ENCODE measurements around the gene ARL17B. TPM values are rescaled to one million over a fixed set of nuclear protein-coding genes. Genes with fewer than 3 reads are reported as not detected.
"Not testable (repeated sequence)": the region's sequence is repeated elsewhere in the genome, so short reads cannot be mapped to it uniquely, and the experiment has no call there.

ARL17B gene
- total RNA-seq, 1 experiment from 2014 or later, result 20.9 TPM

DNA sequence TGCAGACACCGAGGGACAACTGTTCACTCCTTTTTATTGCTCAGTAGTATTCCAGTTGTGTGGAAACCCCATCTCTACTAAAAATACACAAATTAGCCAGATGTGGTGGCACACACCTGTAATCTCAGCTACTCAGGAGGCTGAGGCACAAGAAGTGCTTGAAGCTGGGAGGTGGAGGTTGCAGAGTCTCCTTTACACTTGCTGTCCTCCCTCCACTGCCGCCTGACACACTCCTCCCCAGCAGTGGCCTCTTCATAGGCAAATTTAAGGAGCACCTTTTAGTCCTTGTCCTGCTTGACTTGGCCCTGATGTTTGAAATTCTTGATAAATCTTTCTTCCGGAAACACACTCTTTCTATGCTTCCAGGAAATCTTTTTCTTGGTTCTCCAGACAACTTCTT, 112.4 kb downstream of the ARL17B start:
- H3K27ac ChIP-seq (ENCODE audit: low read depth, low read length); H4K20me1 ChIP-seq (ENCODE audit: insufficient read depth); POLR2A ChIA-PET; H3K27me3 ChIP-seq (ENCODE audit: insufficient read depth, low read length); intact Hi-C loops (cut with micrococcal nuclease); DNase-seq (ENCODE audit: low read depth, low spot score); H3K9me3 ChIP-seq (ENCODE audit: control insufficient read depth in 1 of 2, insufficient read depth in 1 of 2, low read depth in 1 of 2, low read length in 2 of 2); H3K36me3 ChIP-seq (ENCODE audit: control insufficient read depth in 1 of 2, insufficient read depth in 2 of 2, low read length in 2 of 2); H3K9ac ChIP-seq (ENCODE audit: low read length); H3K4me3 ChIP-seq (replicated peaks in 1 of 2; ENCODE audit: low read depth in 1 of 2, low read length in 2 of 2); H3K79me2 ChIP-seq (ENCODE audit: insufficient read depth, low read length); H2AFZ ChIP-seq (ENCODE audit: low read depth, low read length, poor library complexity, severe bottlenecking); H3K9me2 ChIP-seq (ENCODE audit: insufficient read depth); CTCF ChIA-PET; H3K4me2 ChIP-seq (ENCODE audit: low read length); RAD21 ChIA-PET (ENCODE audit: low non-redundant PET in 1 of 2, low total read pairs in 2 of 2, uncharacterized antibody in 2 of 2, unreplicated experiment in 2 of 2); H3K4me1 ChIP-seq (ENCODE audit: control insufficient read depth in 1 of 2, insufficient read depth in 2 of 2, low read length in 2 of 2); BruUV-seq (replicated peaks); ATAC-seq: not testable (repeated sequence)

DNA sequence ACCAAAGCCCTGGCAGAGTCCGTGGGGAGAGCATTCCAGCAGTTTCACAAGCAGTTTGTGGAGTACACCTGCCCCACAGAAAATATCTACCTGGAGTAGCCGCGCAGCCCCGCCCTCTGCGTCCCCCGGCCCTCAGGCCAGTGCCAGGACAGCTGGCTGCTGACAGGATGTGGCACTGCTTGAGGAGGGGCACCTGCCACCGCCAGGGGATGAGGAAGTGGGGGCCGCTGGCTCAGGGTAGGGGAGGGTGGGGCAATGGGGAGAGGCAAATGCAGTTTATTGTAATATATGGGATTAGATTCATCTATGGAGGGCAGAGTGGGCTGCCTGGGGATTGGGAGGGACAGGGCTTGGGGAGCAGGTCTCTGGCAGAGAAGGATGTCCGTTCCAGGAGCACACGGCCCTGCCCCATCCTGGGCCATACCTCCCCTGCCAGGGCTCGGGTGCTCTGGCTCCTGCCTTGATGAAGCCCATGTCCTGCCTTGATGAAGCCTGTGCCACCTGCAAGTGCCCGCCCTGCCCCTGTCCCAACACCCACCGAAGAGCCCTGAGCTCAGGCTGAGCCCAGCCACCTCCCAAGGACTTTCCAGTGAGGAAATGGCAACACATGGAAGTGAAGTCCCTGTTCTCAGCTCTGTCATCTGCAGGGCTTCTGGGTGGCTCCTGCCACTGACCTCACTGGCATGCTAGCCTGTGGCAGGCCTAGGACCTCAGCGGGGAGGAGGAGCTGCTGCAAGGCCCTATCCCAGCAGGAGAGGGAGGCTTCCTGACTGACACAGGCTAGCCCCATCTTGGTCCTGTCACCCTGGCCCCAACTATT, 116.4 kb downstream of the ARL17B start:
- H2AFZ ChIP-seq (ENCODE audit: low read depth, low read length, poor library complexity, severe bottlenecking); H3K4me1 ChIP-seq (ENCODE audit: control insufficient read depth in 1 of 2, insufficient read depth in 2 of 2, low read length in 2 of 2); CTCF ChIA-PET; H3K4me3 ChIP-seq (replicated peaks in 1 of 2; ENCODE audit: low read depth in 1 of 2, low read length in 2 of 2); H3K79me2 ChIP-seq (ENCODE audit: insufficient read depth, low read length); H3K9me2 ChIP-seq (ENCODE audit: insufficient read depth); H3K36me3 ChIP-seq (ENCODE audit: control insufficient read depth in 1 of 2, insufficient read depth in 2 of 2, low read length in 2 of 2); H3K27me3 ChIP-seq (ENCODE audit: insufficient read depth, low read length); H3K9me3 ChIP-seq (ENCODE audit: control insufficient read depth in 1 of 2, insufficient read depth in 1 of 2, low read depth in 1 of 2, low read length in 2 of 2); H4K20me1 ChIP-seq (ENCODE audit: insufficient read depth); POLR2A ChIA-PET; H3K4me2 ChIP-seq (ENCODE audit: low read length); H3K9ac ChIP-seq (ENCODE audit: low read length); H3K27ac ChIP-seq (ENCODE audit: low read depth, low read length); intact Hi-C loops (cut with micrococcal nuclease); RAD21 ChIA-PET (ENCODE audit: low non-redundant PET in 1 of 2, low total read pairs in 2 of 2, uncharacterized antibody in 2 of 2, unreplicated experiment in 2 of 2); BruUV-seq (replicated peaks): not testable (repeated sequence)
- peak; percentile 10 for DNase-seq (ENCODE audit: low read depth, low spot score)
- peak; percentile 95 for ATAC-seq

DNA sequence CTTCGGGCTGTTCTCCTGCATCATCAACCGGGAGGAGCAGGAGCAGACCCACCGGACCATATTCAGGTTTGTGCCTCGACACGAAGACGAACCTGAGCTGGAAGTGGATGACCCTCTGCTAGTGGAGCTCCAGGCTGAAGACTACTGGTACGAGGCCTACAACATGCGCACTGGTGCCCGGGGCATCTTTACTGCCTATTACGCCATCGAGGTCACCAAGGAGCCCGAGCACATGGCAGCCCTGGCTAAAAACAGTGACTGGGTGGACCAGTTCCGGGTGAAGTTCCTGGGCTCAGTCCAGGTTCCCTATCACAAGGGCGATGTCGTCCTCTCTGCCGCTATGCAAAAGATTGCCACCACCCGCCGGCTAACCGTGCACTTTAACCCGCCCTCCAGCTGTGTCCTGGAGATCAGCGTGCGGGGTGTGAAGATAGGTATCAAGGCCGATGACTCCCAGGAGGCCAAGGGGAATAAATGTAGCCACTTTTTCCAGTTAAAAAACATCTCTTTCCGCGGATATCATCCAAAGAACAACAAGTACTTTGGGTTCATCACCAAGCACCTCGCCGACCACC, 117.1 kb downstream of the ARL17B start:
- intact Hi-C loops (cut with micrococcal nuclease), result not testable (repeated sequence)

DNA sequence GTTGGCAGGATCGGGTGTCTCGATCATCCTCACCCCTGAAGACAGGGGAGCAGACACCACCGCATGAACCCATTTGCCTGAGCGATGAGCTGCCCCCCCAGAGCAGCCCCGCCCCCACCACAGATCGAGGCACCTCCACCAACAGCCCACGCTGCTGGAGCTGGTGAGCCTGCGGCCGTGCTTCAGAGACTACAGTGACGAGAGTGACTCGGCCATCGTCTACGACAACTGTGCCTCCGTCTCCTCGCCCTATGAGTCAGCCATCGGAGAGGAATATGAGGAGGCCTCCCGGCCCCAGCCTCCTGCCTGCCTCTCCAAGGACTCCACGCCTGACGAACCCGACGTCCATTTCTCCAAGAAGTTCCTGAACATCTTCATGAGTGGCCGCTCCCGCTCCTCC, 117.6 kb downstream of the ARL17B start:
- H3K9ac ChIP-seq (ENCODE audit: low read length); POLR2A ChIA-PET; H3K36me3 ChIP-seq (ENCODE audit: control insufficient read depth in 1 of 2, insufficient read depth in 2 of 2, low read length in 2 of 2); H2AFZ ChIP-seq (ENCODE audit: low read depth, low read length, poor library complexity, severe bottlenecking); H3K27ac ChIP-seq (ENCODE audit: low read depth, low read length); CTCF ChIA-PET; DNase-seq (ENCODE audit: low read depth, low spot score); H3K9me2 ChIP-seq (ENCODE audit: insufficient read depth); H4K20me1 ChIP-seq (ENCODE audit: insufficient read depth); H3K4me1 ChIP-seq (ENCODE audit: control insufficient read depth in 1 of 2, insufficient read depth in 2 of 2, low read length in 2 of 2); H3K9me3 ChIP-seq (ENCODE audit: control insufficient read depth in 1 of 2, insufficient read depth in 1 of 2, low read depth in 1 of 2, low read length in 2 of 2); H3K4me2 ChIP-seq (ENCODE audit: low read length); H3K79me2 ChIP-seq (ENCODE audit: insufficient read depth, low read length); RAD21 ChIA-PET (ENCODE audit: low non-redundant PET in 1 of 2, low total read pairs in 2 of 2, uncharacterized antibody in 2 of 2, unreplicated experiment in 2 of 2); H3K4me3 ChIP-seq (replicated peaks in 1 of 2; ENCODE audit: low read depth in 1 of 2, low read length in 2 of 2); BruUV-seq (replicated peaks); H3K27me3 ChIP-seq (ENCODE audit: insufficient read depth, low read length); intact Hi-C loops (cut with micrococcal nuclease): not testable (repeated sequence)
- 0 out of 2 replicates have a peak, but pooled peaks have one; percentile 24 for ATAC-seq

More for the DNA sequence above, 117.1 kb downstream of the ARL17B start:
- H3K4me2 ChIP-seq (ENCODE audit: low read length); H4K20me1 ChIP-seq (ENCODE audit: insufficient read depth); H3K27ac ChIP-seq (ENCODE audit: low read depth, low read length); DNase-seq (ENCODE audit: low read depth, low spot score); H3K9me3 ChIP-seq (ENCODE audit: control insufficient read depth in 1 of 2, insufficient read depth in 1 of 2, low read depth in 1 of 2, low read length in 2 of 2); POLR2A ChIA-PET; H3K27me3 ChIP-seq (ENCODE audit: insufficient read depth, low read length); ATAC-seq; BruUV-seq (replicated peaks); H3K4me1 ChIP-seq (ENCODE audit: control insufficient read depth in 1 of 2, insufficient read depth in 2 of 2, low read length in 2 of 2); RAD21 ChIA-PET (ENCODE audit: low non-redundant PET in 1 of 2, low total read pairs in 2 of 2, uncharacterized antibody in 2 of 2, unreplicated experiment in 2 of 2); H3K36me3 ChIP-seq (ENCODE audit: control insufficient read depth in 1 of 2, insufficient read depth in 2 of 2, low read length in 2 of 2); H2AFZ ChIP-seq (ENCODE audit: low read depth, low read length, poor library complexity, severe bottlenecking); H3K9me2 ChIP-seq (ENCODE audit: insufficient read depth); H3K9ac ChIP-seq (ENCODE audit: low read length); H3K79me2 ChIP-seq (ENCODE audit: insufficient read depth, low read length); H3K4me3 ChIP-seq (replicated peaks in 1 of 2; ENCODE audit: low read depth in 1 of 2, low read length in 2 of 2); CTCF ChIA-PET: not testable (repeated sequence)
